ENCODE data around the gene MMAB.

MMAB gene

GRCh38 chr12:109586385-109587296 lies 13.3 kb upstream of the MMAB start:
- no peak for DNase-seq (ENCODE audit: low read depth in 2 of 2)

GRCh38 chr12:109583733-109584132 lies 10.4 kb upstream of the MMAB start:
- no peak for DNase-seq (ENCODE audit: low read depth in 2 of 2)

GRCh38 chr12:109582636-109583035 lies 9.3 kb upstream of the MMAB start:
- DNase-seq (ENCODE audit: low read depth in 2 of 2): no peak

GRCh38 chr12:109581856-109582255 lies 8.6 kb upstream of the MMAB start:
- DNase-seq (ENCODE audit: low read depth in 2 of 2): no peak

GRCh38 chr12:109581334-109581691 lies 8.0 kb upstream of the MMAB start:
- no peak for DNase-seq (ENCODE audit: low read depth in 2 of 2)

- DNase-seq (ENCODE audit: low read depth in 2 of 2): no peak
These were observed 7.5 kb upstream of the MMAB start for GRCh38 chr12:109580684-109581333.

GRCh38 chr12:109580272-109580671 lies 7.0 kb upstream of the MMAB start:
- no peak for DNase-seq (ENCODE audit: low read depth in 2 of 2)

GRCh38 chr12:109579639-109580038 lies 6.3 kb upstream of the MMAB start:
- DNase-seq (ENCODE audit: low read depth in 2 of 2): no peak

- DNase-seq (ENCODE audit: low read depth in 2 of 2): no peak
These were observed 5.1 kb upstream of the MMAB start for GRCh38 chr12:109578330-109578927.

- DNase-seq (ENCODE audit: low read depth in 2 of 2): no peak
These were observed 4.0 kb upstream of the MMAB start for GRCh38 chr12:109577311-109577710.

- DNase-seq (ENCODE audit: low read depth in 2 of 2): no peak
These were observed 2.4 kb upstream of the MMAB start for GRCh38 chr12:109575683-109576082.

- DNase-seq (ENCODE audit: low read depth in 2 of 2): no peak
These were observed 575 bp upstream of the MMAB start for GRCh38 chr12:109573914-109574244.

- DNase-seq (ENCODE audit: low read depth in 2 of 2): no peak
These were observed 828 bp downstream of the MMAB start for GRCh38 chr12:109572506-109572845.

- no peak for DNase-seq (ENCODE audit: low read depth in 2 of 2)
These were observed 1.4 kb downstream of the MMAB start for GRCh38 chr12:109571773-109572505.

GRCh38 chr12:109568486-109568885 lies 4.8 kb downstream of the MMAB start:
- no peak for DNase-seq (ENCODE audit: low read depth in 2 of 2)

- DNase-seq (ENCODE audit: low read depth in 2 of 2): no peak
These were observed 5.3 kb downstream of the MMAB start for GRCh38 chr12:109567967-109568366.

GRCh38 chr12:109567296-109567695 lies 6.0 kb downstream of the MMAB start:
- no peak for DNase-seq (ENCODE audit: low read depth in 2 of 2)

- DNase-seq (ENCODE audit: low read depth in 2 of 2): no peak
These were observed 6.9 kb downstream of the MMAB start for GRCh38 chr12:109566424-109566823.

- DNase-seq (ENCODE audit: low read depth in 2 of 2): no peak
These were observed 9.7 kb downstream of the MMAB start for GRCh38 chr12:109563291-109564284.

GRCh38 chr12:109562871-109563270 lies 10.4 kb downstream of the MMAB start:
- no peak for DNase-seq (ENCODE audit: low read depth in 2 of 2)

- DNase-seq (ENCODE audit: low read depth in 2 of 2): no peak
These were observed 11.6 kb downstream of the MMAB start for GRCh38 chr12:109561711-109562030.

All from stimulated activated CD4-positive, alpha-beta T cell treated with anti-CD3 and anti-CD28 coated beads, Interleukin-1b, Interleukin-23, amount 100 ng/mL, for 1 hour (primary cell).